RPMI7951 (cell line): ENCODE results near the gene MAP2K7. TPM values are rescaled to one million over a fixed set of nuclear protein-coding genes. Genes with fewer than 3 reads are reported as not detected.

Experiments
- DNase-seq: peaks from one replicate; pipeline ENCODE4 v3.0.0-alpha.2; 2012; ENCODE audit warnings: low read depth
- total RNA-seq: library from RNA; depleted of rRNA; stranded (reverse); fragments of >200 nt; shearing (Covaris generic); gene quantifications from 2 replicates; pipeline ENCODE4 v1.2.3, GENCODE V29; 2014

MAP2K7 gene
- total RNA-seq, 1 experiment from 2014 or later, result 5.0 TPM

DNA sequence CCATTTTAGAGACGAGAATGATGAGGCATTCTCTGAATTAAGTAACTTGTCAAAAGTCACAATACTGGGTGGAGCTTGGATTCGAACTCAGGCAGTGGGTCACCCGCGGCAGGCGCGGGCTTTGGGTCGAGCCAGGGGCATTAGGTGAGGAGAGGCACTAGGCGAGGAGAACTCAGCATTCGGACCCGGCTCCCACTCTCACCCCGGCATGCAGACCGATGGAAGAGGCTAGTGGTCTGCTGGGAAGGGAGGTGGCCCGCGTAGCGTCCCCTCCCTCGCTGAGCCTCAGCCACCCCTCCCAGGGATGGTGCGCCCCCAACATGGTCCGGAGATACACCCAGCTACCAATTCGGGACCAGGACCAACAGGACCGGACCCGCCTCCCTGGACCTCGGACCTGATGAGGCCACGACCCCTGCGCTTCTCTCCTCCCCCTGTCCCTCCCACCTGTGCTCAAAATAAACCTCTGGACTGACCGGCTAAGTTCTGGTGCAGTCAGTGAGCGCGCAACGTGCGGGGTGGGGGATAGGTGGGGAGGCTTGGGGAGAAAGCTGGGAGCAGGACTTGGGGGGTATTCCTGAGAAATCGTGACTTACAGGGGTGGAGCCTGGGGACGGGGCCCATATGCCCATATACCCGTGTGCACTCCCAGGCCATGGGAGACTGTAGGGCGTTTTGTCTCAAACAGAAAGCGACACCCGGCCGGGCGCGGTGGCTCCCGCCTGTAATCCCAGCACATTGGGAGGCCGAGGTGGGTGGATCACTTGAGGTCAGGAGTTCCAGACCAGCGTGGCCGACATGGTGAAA lies 15.1 kb downstream of the MAP2K7 start:
- DNase-seq, result no peak

DNA sequence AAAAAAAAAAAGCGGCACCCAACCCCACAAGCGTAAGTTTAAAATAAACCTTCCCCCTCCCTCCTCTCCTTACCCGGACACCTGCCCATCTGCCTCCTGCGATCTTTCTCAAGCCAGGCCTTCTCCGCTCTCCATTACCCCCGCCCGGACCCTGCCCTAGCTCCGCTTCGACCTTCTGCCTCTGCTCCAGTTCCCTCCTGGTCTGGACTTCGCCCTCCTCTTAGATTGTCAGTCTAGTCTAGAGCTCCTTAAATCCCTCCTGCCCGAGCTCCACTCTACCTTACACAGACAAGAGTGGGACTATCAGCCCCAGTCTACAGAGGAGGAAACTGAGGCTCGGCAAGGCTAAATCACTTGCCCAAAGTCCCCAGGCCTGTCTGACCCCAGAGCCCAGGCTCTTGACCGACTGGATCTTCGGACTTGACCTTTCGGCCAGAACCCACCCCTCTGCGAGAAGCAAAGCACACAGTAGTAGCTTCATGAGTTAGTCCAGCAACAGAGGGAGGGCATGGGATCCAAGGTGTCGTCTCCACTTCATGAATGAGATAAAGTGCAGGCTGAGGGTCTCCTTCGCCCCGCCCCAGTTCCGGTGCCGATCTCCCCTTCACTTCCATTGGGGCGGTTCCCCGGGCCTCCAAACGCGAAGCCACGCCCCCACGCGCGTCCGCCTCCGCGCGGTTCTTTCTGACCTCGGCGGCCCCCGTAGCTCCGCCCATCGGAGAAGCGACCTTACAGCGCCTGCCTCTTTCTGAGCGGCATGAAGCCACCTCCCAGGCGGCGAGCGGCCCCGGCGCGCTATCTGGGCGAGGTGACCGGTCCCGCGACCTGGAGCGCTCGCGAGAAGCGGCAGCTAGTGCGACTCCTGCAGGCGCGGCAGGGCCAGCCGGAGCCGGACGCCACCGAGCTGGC lies 16.2 kb downstream of the MAP2K7 start, which contains the start of gene SNAPC2:
Gene SNAPC2 (plus strand): TSS at position 729 of the 909 bp plus-strand sequence. CDS start 29 bp downstream, at position 758.
- DNase-seq, result peak; percentile 91

DNA sequence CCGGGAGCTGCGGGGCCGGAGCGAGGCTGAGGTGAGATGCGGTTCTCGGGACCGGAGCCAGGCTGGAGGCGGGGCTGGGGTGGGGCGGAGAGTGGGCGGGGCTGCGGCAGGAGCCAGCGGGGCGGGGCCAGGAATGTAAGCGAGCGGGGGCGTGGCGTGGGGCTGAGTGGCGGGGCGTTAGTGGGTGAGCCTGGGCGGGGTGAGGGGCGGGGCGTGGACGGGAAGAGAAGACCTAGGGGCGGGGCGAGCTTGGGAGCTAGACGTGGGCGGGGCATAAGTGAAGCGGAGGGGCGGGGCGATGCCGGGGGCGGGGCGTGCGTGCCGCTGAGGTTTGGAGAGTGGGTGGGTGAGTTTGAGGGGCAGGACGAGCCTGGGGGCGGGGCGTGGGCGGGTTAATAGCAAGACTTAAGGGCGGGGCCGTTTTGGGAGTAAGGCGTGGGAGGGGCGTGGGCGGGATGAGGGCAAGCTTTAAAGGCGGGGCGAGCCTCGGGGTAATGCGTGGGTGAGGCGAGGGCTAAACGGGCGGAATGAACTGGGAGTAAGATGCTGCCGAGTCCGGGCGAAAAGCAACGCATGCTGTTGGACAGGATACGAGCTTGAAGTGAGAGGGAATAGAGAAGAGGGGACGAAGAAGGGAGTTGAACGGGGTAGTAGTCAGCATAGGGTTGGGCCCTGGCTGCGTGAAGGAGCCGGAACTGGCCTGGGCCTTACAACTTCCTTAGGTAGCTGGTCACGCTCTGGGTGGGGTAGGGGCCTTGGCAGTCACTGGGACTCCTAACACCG lies 17.0 kb downstream of the MAP2K7 start:
- DNase-seq, result peak; percentile 96

DNA sequence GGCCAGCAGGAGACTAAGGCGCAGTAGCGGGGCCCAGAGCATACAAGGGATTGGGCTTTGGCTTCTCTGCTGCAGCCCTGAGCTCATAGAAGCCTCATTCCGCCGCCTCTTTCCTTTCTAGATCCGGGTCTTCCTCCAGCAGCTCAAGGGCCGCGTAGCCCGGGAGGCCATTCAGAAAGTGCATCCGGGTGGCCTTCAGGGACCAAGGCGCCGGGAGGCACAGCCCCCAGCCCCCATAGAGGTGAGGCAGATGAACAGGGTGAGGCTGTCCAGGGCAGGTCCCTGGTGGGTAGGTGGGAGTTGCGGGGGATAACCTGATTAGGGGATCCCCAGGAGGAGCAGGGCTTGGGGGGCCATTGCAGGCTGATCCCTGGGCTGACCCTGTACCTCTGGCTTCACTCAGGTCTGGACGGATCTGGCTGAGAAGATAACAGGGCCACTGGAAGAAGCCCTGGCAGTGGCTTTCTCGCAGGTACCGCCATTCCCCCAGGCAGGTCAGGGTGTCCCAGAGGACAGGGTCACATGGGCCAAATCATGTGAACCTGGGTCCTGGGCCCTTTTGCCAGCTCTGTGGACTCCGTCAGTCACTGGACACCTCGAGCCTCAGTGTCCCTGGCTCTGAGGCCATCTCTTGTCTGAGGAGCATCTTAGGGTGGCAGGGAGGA lies 17.8 kb downstream of the MAP2K7 start:
- DNase-seq, result no peak

DNA sequence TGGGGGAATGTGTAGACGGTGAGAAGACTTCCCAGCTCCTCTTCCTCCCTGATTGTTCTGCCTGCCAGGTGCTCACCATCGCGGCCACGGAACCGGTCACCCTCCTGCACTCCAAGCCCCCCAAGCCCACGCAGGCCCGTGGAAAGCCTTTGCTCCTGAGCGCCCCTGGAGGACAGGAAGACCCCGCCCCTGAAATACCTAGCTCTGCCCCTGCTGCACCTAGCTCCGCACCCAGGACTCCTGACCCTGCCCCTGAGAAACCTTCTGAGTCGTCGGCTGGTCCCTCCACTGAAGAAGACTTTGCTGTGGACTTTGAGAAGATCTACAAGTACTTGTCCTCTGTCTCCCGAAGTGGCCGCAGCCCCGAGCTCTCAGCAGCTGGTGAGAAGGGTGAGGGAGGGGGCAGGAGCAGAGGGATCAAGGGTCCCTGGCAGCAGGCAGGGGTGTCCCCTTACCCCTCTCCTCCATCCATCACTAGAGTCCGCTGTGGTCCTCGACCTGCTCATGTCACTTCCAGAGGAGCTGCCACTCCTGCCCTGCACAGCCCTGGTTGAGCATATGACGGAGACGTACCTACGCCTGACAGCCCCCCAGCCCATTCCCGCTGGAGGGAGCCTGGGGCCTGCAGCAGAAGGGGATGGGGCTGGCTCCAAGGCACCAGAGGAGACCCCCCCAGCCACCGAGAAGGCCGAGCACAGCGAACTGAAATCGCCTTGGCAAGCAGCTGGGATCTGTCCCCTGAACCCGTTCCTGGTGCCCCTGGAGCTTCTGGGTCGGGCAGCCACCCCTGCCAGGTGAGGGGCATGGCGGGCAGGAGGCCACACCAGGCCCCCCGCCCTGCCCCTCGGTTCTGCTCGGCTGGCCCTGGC lies 18.5 kb downstream of the MAP2K7 start:
- no peak for DNase-seq

DNA sequence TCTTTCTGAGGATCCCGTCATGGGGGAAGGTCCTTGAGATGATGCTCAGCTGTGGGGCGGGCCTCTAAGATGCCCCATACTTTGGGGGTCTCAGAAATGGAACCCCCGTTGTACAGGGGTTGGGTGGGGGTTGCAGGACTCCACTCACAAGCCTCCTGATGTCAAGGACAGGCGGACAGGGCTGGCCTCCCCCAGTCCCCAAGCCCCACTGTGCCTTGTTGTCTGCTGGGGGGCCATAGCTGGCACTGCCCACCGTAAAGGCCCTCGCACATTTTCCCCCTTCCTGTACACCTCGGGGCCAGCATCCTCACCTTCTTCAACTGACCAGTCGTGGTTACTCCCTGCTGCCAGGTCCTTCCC lies 19.1 kb downstream of the MAP2K7 start:
- DNase-seq, result no peak

DNA sequence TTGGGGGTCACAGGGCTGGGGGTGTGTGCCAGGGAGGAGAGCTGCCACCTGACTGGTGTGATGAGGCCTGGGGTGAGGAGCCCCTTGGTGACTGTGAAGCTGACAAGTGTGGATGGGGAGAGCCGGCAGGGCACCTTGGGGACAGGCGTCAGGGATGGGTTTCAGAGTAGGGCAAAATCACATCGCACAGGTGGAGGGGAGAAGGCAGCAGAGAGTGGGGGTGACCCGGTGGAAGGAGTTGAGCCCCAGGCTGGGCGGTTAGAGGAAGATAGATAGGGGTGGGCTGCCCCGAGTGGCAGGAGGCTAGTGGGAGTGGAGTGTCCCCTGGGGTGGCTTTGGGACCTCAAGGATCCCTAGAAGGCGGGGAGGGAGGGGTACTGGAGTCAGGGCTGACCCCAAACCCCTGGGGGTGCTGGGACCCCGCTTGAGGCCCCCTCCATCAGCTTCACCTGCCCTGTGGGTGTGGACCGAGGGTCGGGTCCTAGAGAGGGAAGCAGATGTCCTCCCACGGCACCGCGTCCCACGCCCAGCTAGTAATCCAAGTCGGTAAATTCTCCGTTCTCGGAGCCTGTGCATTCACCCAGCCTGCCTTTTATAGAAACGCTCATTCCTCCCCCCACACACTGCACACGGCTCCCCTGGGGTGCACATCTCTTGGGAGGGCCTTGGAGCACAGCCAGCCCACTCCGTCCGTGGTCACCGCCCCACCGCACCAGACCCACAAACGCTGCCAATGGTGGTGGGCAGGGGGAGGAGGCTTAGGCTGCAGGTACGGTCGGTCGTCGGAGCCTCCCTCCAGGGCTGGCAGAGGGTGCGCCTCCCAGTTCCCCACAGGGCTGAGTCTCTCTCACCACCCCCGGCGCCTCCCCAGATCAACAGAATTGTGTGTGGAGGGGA lies 19.9 kb downstream of the MAP2K7 start:
- no peak for DNase-seq

DNA sequence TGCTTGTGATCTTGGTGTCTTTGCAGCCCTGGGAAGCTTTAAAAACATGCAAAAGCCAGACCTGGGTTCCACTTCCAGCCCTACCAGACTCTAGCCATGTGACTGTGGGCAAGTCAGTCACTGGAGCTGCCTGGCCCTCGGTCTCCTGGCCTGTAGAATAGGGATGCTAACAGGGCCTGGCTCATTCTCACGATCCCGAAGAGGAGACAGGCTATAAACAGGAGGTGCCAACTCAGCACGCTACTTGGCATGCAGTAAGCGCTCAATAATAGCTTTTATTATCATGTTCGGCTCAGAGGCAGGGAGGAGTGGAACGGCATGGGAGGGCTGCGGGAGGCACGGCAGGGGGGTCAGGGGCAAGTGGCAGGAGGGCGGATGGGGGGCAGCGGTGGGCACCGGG lies 20.6 kb downstream of the MAP2K7 start:
- no peak for DNase-seq

DNA sequence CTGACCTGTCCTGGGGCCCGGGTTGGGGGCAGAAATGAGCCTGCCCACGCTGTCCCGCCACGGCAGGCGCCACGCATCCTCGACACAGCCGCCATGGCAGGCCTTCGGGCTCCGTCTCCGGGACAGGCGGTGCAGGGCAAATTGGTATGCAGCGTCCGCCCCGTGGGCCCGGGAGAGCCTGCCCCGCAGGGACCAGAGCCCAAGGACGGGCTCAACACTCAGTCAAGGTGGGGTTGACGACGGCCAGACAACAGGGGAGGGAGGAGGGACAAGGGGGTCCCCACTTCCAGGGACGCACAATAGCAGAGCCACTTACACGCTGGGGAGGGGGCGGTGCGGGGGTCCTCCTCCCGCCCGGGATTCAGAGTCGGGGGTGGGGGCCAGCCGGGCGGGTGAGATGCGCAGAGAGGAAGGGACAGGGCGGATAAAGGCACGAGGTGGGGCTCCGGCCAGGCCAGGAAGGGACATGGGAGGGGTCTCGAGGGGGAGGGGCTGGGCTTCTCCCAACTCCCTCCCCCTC lies 21.0 kb downstream of the MAP2K7 start:
- no peak for DNase-seq

DNA sequence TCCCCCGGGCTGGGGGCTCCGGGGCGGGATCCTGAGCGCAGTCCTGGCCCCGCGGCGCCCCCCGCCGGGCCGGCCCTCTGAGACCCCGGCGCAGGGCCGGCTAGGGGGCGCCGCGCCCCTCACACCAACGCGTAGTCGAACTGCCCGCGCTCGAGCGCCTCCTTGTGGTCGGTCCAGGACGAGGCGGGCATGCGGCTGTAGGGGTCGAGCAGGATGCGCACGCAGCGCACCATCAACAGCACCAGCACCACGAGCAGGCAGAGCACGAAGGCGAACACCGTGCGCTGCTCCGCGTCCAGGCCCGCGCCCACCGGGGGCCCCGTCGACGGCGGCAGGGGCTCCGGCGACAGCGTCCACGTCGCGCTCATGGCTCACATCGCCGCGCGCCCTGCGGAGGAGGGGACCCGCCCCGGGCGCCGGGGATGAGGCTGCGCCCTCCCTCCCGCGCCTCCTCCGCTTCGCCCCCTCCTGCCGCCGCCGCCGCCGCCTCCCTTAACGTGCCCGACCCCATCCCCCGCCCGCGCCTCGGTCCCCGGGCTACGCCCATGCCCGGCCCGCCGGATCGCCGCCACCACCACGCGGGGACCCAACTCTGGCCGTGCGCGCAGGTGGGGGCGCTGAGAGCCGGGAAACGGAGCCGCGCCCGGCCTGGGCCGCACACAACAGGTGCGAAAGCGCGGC lies 21.6 kb downstream of the MAP2K7 start:
- DNase-seq, result peak; percentile 59

DNA sequence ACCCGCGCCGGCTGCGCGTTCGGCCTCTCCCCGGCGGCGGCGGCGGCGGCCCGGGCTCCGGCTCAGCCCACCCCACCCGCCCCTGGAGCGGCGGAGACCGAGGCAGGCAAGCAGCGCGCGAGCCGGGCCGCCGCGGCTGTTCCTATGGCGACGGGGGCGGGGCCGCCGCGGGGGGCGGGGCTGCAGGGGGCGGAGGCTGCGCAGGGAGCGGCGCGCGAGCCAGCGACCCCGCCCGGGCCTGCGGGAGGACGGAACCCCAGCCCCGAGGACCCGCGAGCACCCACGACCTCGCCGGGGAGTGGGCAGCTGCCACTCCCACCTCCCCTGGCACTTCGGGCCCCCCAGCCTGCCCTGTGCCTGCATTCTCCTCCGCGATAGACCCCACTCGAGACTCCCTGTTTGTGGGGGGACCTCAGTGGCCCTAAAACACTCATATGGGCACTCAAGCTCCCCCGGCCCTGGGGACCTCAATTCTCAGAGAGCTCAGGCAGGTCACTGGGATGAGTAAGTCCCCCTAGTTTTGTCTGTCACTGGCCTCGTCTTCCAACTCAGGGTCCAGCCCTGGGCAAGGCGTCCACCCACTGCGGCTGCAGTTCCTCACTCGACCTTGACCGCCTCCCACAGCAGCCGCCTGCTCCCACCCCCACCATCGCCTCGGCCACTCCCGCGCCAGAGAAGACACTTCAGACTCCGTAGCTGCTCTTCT lies 22.5 kb downstream of the MAP2K7 start, which contains the start of gene CTXN1:
Gene CTXN1 (minus strand): TSS at position 115 of the 706 bp plus-strand sequence. CDS start 597 bp downstream, outside the sequence.
- peak; percentile 51 for DNase-seq

DNA sequence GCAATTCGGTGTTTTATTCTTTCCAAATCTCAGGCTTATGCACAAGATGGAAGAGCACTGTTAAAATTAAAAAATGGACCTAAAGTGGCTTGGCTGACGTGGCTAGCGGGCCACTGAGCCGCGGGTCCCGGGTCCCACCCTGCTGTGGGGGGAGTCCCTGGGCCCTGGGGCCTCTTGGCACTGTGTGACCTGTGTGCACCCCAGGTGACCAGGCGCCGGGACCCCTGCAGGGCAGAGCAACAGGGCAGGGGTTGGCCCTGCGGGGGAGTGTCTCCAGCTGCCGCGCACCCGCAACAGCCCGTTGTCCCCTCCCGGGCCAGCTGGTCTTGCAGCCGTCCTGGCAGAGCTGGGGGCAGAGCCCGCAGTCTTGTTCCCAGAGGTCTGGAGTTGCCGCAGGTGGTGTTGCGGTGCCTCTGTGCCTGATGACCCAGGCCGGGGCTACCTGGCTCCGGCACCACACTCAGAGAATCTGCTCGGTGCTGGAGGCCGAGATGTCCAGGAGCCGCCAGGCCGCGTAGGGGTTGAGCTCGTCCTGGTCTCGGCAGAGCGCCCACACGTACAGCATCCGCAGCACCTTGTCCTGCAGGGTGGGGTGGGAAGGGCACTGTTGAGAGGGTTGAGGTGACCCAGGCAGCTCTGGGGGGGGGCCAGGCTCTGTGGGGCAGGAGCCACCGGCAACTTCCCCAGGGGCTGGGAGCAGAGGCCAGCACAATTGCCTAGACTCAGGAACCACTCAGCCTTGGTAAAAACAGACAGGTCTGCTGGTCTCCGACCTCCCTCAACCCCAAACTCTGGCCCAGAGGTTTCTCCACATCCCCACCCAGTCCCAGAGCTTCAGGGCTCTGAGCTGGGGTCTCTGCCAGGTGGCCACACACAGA lies 23.3 kb downstream of the MAP2K7 start:
- DNase-seq, result no peak

DNA sequence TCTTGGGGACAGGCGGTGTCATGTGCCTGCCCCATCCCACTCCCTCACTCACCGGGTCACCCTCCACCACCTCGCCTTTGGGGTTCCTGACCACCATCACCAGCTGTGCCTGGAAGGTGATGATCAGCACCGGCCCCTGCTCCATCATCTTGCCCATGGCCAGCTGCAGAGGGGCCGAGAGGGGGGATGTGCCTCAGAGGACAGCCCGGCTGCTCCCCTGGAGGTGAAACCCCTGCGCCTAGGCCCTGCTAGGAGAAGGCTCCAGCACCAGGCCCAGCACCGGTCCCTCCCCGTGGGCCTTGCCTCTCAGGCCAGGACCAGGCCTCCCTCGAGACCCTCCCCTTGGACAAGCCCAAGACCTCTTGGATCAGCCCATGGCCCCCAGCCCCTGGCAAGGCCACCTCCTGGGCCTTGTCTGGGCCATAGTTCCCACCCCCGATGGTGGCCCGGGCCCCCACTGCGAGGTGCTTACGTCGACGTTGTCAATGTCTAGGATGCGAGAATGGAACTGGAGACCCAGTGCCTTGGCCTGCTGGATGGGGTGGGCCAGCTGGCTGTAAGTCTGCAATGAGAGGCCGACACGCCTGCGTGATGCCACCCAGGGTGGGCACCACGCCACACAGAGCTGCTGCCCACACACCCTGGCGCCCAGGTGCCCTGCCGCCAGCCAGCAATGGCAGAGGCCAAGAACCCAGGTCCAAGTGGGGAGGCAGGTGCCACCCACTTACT lies 24.1 kb downstream of the MAP2K7 start:
- DNase-seq, result no peak

DNA sequence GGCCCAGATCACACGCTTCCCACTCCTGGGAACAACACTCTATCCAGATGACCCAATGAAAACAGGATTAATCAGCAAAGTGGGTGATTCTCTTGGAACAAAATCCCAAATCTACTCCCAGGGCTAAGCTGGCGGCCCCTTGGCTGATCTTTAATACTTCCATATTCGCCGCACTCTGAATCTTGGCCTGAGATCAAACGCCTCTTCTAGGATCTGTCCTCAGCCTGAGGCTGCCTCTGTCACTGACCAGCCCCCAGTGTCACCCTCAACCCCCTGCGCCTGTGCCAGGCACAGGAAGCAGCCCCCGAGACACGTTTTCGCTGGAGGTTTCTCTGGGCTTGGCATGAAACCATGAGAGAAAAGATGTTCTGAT lies 24.6 kb downstream of the MAP2K7 start:
- DNase-seq, result no peak

DNA sequence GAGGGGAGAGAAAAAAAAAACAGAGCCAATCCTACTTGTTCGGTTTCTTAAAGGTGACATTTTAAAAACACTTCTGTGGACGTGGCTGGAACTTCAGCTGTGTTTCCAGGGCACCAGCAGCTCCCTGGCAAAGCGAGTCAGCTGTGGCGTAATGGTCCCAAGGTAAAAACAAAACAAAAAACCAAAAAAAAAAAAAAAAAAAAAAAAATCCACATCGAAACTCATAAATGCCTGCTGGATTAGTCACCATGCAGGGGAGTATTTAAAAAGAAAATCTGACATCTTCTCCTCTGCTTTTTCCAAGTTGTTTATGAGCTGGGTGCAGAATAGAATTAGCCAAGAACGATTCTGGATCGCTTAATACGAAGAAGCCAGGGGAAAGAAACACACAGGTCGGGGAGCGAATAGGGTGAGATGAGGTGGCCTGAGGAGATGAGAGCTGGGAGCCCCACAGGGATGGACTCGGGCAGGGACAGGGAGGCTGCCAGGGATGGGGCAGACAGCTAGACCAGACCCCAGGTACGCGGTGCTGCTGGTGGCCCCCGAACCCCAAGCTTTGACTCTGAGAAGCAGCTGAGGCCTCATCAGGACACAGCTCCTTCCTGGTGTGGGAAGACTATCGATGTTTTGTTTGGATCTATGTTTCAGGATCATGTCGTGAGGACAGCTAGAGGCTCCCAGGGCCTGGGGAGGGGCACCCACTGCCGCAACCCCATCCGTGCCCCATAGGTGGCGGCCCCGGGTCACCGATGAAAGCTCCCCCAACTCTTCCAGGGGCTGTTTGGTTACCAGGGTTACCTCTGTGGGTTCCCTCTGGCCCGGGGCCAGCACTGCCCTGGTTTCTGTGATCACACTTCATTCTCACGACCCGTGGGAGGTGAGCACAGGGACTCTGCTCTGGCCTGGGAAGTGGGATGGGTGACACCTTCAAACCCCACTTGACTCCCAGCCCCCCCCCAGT lies 25.3 kb downstream of the MAP2K7 start:
- DNase-seq, result peak; percentile 78
